ENCODE results near the gene ANAPC5. TPM values are rescaled to one million over a fixed set of nuclear protein-coding genes. Genes with fewer than 3 reads are reported as not detected.
"Not testable (repeated sequence)": the region's sequence is repeated elsewhere in the genome, so short reads cannot be mapped to it uniquely, and the experiment has no call there.

ANAPC5 gene
- total RNA-seq, 1 experiment from 2014 or later, result 169 TPM

DNA sequence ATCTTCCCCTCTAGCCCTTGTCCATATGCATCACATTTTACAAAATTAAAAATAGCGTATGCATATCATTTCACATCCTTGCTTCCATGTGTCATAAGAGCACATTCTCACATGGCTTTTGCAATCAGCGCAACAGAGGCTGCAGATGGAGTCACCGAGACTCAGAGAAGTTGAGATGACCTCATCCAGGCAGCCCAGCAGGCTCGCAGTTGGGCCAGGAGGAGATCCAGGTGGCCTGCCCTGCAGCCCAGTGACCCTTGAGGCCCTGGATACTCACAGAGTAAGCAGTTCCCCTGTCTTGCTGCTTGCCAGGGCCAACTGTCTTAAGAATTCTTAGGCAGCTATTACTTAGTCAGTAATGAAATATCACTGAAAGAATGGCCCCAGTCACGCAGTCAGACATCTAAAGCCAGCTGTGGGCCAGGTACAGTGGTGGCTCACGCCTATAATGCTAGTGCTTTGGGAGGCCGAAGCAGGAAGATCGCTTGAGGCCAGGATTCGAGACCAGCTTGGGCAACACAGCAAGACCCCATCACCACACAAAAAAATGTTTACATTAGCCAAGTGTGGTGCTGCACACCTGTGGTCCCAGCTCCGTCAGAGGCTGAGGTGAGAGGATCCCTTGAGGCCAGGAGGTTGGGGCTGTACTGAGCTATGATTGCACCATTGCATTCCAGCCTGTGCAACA lies 64.8 kb downstream of the ANAPC5 start:
- no peak for DNase-seq (ENCODE audit: low read depth)

DNA sequence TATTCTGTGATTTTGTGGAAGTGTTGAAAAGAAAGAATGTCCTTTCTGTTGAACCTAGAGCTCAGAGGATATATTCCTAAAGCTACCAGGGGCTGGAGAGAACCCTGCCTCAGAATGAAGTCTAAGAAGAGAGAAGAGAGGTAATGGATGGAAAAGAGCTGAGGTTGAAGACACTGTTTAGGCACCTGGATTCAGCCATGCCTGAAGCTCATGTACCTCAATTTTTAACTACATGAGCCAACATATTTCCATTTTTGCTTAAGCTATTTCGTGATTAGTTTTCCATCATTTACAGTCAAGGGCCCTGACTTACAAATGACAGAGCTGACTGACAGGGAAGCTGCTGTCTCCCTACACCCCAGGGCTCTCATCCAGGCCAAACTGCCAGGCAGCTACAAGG lies 66.4 kb downstream of the ANAPC5 start:
- no peak for DNase-seq (ENCODE audit: low read depth)

DNA sequence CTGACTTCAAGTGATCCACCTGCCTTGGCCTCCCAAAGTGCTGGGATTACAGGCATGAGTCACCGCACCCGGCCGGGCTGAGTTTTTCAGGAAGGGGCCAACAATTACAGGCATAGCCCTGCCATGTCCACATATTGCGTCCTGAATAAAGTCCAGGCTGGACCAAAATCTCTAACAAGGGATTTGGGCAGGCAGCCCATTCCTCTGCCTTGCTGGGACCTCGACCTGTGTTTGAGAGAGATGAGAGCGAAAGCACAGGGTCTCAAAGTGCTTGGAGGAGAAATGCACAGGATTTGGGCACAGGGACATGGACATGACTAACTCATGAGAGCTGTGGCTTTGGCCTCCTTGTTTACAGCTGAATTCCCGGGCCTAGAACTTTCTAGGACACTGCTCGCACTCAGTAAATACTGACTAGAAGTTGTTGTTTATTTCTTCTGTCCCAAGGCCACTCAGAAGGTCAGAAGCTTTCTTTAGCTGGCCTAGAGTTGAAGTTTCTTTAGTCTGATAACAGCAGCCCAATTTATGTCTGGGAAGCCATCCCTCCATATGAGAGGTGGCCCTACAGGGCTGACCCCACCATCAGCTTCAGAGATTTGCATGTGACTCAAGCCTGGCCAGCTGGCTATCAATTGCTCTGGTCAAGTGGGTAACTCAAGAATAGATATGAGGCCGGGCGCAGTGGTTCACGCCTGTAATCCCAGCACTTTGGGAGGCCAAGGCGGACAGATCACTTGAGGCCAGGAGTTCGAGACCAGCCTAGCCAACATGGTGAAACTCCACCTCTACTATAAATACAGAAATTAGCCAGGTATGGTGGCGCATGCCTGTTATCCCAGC lies 67.4 kb downstream of the ANAPC5 start:
- DNase-seq (ENCODE audit: low read depth), result no peak

DNA sequence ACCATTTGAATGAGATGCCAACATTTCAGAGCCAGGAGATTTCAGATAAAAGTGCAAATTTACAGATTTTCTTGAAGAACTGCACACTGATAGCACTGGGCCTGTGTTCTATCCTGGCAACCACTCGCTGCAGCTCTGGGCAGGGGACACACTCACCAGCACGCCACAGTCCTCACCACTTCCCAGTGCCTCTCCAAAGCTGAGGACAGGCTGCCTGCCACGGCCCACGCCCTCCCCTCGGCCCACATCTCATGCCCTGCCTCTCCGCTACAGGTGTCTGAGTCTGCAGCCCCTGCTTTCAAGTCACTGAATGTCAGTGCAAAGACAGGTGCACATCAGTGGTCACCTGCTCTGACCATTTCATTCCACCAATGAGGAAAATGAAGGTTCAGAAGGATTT lies 68.4 kb downstream of the ANAPC5 start:
- no peak for DNase-seq (ENCODE audit: low read depth)

DNA sequence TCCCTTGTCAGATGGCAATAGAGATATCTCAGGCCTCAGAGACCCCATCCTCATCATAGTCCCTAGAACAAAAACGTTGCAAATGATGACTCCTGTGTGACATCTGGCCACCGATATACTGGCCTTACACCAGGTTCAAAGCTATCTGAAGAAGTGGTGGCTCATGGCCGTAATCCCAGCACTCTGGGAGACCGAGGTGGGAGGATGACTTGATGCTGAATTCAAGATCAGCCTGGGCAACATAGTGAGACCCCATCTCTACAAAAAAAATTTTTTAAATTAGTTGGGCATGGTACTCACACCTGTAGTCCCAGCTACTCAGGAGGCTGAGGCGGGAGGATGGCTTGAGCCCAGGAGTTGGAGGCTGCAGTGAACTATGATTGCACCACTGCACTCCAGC lies 68.8 kb downstream of the ANAPC5 start:
- no peak for DNase-seq (ENCODE audit: low read depth)

DNA sequence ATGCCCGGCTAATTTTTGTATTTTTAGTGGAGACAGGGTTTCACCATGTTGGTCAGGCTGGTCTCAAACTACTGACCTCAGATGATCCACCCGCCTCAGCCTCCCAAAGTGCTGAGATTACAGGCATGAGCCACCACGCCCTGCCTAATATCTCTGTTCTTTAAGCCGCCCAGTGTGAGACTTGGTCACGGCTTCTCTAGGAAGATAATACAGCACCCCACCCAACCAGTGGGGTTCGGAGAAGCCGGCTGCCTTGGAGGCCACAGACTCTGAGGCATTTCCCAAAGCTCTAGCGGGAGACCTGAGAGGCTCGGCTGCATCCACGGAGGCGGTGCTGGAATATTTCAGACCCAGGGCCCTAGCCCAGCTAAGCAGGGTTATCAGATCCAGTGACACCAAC lies 69.3 kb downstream of the ANAPC5 start:
- not testable (repeated sequence) for DNase-seq (ENCODE audit: low read depth)

DNA sequence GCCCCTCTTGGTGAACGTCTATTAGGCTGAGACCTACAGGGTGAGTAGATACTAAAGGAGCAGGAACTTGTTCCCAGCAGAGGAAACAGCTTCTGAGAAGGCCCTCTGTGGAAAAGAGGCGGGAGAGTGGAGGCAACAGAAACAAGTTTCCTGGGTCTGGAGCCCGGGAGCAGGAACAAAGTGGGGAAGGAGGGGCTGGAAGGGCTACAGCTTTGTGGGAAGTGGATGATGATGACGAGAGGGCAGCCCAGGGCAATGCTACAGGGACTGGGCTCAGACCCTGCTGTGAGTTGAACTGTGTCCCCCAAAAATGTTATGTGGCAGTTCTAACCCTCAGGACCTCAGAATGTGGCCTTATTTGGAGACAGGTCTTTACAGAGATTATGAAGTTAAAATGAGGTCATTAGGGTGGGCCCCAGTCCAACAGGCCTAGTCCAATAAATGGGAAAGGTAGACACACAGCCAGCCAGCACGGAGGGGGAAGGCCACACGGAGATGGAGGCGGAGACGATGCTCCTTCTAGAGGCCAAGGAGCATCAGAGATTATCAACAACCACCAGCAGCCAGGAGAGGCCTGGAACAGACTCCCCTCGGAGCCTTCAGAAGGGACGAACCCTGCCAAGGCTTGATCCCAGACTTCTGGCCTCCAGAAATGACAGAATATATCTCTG lies 70.0 kb downstream of the ANAPC5 start:
- no peak for DNase-seq (ENCODE audit: low read depth)

DNA sequence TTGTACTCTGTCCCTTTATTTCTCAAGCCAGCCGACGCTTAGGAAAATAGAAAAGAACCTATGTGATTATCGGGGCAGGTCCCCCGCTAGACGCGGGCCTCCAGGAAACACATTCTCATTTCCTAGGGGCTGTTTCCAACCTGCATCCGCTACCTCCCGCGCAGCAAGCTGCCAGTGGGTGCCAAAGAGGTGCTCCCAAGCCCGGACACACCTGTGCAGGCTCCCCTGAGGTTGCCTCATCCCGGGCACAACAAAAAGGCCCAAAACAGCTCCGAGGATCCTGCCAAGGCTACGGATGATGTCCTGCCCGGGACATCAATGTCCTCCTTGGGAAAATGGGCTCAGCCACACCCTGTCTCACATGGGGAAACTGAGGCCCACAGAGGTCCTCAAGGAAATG lies 71.1 kb downstream of the ANAPC5 start:
- not testable (repeated sequence) for DNase-seq (ENCODE audit: low read depth)

DNA sequence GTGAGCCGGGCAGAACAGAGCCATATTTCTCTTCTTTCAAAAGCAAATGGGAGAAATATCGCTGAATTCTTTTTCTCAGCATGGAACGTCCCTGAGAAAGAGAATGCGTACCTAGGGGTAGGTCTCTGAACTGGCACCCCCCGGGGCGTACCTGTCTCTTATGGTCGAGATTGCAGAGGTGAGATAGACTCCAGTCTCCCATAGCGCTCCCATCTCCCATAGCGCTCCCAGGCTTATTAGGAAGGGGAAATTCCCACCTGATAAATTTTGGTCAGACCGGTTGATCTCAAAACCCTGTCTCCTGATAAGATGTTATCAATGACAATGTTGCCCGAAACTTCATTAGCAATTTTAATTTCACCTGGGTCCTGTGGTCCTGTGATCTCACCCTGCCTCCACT lies 71.7 kb downstream of the ANAPC5 start:
- not testable (repeated sequence) for DNase-seq (ENCODE audit: low read depth)

DNA sequence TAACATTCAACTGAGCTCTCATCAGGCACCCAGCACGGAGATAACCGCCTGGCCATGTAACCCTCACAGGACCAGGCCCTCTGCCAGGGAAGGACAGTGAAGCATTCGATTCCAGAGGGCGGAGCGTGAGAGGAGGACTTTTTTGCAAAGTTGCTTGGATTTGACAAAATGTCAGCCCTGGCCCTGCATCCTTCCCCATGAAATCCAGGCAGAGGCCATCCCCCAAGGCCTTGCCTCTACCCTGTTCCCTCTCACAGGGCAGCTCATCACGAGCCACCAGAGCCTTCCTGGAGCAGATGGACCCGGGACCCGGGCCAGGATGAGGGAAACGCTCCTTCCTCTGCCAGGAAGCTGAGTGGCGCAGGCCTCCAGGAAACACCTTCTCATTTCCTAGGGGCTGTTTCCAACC lies 72.7 kb downstream of the ANAPC5 start:
- DNase-seq (ENCODE audit: low read depth), result no peak

DNA sequence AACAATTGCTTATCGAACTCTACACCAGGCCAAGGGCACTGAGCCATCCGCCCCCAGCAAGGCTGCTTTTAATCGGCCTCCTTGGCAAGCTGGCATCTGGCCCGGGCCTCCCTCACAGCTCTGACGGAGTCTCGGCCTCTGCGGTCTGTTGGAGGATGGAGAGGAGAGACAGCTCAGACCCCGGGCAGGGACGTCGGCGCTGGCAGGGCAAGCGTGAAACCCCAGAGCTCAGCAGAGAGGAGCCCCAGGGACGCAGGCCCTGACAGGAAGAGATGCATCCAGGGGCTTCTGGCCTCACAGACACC lies 73.2 kb downstream of the ANAPC5 start:
- DNase-seq (ENCODE audit: low read depth), result peak; percentile 51

DNA sequence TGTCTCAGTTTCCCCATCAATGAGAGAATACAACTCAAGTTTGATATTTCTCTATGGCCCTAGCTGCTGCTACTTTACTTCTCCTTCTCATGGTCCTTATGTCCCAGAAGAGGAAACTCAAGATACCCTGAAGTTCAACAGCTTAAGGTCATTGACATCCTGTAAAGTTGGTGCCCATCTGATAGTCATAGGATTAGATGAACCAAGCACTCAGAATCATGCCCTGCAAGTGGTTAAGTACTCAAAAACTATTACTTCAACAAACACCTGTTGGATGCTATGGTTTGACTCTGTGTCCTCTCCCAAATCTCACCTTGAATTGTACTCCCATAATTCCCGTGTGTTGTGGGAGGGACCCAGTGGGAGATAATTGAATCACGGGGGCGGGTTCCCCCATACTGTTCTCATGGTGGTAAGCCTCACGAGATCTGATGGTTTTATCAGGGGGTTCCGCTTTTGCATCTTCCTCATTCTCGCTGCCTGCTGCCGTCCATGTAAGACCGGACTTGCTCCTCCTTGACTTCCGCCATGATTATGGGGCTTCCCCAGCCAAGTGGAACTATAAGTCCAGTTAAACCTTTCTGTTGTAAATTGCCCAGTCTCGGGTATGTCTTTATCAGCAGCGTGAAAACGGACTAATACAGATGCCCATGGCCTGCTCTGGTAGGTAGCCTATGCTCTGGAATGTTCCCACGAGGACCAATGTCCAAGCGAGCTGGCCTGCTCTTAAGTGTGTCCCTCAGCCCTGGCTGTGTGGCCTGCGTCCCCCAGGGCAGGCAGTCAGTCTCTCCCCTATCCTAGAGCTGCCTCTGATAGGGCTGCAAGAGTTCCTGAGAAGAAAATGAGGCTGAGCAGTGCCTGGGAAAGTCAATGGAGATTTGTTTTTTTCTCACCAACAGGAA lies 73.8 kb downstream of the ANAPC5 start:
- no peak for DNase-seq (ENCODE audit: low read depth)

DNA sequence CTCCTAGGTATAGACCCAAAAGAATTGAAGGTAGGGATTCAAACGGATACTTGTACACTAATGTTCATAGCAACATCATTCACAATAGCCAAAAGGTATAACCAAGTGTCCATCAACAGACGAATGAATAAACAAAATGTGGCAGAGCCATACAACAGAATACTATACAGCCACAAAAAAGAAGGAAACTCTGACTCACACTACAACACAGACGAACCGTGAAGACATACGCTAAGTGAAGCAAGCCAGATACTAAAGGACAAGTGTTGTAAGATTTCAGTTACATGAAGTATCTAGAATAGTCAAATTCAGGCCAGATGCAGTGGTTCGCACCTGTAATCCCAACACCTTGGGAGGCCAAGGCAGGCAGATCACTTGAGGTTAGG lies 74.8 kb downstream of the ANAPC5 start:
- no peak for DNase-seq (ENCODE audit: low read depth)

DNA sequence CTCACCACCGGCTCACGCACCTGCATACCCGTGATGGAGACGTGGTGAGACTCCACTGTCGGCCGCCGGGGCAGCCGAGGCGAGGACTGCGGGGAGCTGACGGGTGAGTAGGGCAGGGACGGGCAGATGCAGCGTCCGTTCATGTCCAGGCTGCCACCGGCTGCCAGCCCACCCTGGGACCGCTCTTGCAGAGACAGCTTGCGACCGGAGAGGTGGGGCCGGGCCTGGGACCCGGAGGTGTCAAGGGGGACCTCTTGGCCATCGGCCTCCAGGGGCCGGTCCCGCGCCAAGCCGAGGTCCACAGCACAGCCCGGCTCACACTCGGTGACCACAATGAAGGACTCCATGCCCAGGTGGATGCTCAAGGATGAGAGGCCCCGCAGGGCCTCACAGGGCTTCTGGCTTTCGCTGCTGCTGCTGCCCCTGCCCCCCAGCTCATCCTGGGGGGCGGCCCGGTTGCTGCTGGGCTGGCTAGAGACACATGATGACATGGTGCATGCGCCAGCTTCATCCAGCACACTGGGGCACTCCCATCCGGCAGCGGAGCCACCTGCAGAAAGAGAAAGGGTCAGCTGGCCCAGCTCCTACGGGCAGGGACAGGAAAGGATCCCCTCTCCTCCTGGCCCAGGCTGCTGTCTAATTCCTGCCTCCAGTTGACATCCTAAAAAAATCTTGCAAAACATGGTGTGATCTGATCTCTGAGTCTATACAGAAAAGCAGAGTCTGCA lies 78.0 kb downstream of the ANAPC5 start:
- no peak for DNase-seq (ENCODE audit: low read depth)

DNA sequence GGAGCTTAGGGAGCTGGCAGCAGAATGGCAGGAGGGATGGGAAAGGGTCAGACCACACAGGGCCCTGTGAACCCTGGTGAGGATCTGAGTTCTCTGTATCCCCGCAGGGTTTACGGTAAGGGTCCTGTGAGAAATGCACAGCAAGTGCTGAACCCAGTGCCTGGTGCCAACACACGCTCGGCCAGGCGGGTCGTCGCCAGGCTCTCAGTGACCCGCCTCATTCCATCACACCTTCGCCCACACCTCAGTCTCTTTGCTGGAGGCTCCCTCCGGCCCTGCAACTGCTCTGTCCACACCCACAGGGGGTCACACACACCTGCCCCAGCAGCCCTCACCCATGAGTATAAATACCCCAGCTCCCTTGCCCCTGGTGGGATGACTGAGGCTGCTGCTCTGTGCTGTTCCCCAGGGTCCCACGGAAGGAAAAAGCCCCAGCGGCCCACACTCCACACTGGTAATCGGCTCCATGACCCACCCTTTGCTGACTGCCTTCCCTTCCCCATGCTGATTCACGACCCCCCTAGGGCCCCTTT lies 78.8 kb downstream of the ANAPC5 start:
- DNase-seq (ENCODE audit: low read depth), result no peak

DNA sequence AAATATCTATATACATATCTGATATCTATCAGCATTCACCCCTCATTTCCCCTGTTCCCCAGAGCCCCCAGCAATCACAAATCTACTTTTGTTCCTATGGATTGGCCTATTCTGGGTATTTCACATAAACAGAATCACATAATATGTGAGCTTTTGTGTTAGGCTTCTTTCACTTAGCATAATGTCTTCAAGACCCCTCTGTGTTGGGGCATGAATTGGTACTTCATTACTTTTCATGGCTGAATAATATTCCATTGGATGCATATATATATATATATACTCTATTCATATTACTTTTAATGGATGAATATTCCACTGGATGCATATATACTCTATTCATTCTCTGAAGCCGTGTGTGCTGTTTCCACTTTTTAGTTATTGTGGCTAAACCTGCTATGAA lies 84.4 kb downstream of the ANAPC5 start:
- DNase-seq (ENCODE audit: low read depth), result no peak

DNA sequence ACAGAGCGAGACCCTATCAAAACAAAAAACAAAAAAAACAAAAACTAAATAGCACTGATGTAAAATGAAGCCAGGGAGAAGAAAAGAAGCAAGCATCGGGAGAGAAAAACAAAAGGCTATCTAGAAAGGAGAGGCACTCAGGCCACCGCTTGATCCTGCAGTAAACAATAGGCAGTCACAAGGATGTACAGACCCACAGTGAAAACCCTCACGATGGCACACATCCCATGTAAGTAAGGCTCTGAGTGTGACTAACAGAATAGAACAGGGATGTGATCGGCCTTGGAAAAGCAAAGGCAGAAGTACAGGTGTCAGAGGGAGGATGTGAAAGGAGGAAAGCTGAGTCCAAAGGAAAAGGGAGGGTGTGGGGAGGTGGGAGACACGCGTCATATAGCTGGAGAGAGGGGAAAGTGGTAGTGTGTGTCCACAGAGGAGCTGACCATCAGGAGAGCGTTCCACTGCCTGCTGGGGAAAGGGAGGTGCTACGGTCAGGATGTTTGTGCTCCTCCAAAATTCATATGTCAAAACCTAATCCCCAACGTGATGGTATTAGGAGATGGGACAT lies 87.2 kb downstream of the ANAPC5 start:
- no peak for DNase-seq (ENCODE audit: low read depth)

DNA sequence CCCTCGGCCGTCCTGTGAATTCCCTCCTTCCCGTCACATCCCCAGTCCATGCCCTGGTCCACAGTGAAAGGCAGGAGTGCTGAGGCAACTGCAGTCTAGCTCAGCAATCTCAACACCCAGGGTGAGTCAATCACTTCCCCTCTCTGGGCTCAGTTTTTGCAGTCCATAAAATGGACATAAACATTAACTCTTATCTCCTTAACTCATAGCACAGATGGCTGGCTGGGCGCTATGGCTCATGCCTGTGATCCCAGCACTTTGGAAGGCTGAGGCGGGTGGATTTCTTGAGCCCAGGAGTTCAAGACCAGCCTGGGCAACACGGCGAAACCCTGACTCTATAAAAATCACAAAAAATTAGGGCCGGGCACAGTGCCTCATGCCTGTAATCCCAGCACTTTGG lies 88.1 kb downstream of the ANAPC5 start:
- DNase-seq (ENCODE audit: low read depth), result no peak

DNA sequence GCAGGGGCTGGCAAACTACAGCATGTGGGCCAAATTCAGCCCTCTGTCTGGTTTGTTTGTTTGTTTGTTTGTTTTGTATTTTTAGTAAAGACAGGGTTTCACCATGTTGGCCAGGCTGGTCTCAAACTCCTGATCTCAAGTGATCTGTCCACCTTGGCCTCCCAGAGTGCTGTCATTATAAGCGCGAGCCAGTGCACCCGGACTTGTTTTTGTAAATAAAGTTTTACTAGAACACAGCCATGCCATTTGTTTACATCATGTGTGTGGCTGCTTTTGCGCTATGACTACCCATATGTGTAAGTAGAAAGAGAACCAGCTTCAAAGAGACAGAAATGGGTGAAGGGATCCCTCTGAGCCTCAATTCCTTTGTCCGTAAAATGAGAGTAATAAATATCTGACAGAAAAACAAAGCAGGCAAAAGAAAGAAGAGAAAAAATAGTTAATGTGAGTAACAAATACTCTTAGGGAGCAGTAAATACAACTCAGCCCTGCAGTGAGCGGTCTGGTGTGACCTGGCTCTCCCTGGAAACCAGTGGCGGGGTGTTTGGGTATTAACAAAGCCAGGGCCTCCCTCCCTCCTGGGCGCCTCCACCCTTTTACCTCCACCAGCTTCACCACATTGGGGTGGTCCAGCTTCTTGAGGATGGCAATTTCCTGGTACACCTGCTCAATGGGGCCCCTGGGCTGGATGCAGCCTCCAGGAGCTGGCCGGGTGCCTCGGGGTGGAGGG lies 88.8 kb downstream of the ANAPC5 start:
- DNase-seq (ENCODE audit: low read depth), result no peak

DNA sequence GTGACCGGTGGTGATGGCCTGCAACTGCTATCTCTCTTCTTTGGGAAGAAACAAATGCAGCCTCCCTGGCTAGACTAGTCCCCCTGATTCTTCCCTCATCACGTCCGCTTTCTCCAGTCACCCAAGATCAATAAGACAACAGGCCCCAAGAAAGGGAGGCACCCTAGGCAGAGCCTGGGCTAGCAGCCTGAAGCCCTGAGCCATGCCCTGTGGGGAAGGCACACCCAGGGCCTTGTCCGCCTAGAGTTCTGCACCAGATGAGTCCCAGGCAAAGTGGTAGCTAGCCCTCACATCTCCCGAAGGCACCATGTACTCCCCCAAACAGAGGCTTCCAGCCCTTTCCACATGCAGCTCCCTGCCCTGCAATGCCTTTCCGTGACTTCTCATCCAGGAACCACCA lies 90.8 kb downstream of the ANAPC5 start:
- no peak for DNase-seq (ENCODE audit: low read depth)

All from M059J (cell line).